Vagina (tissue), 2 donors: ENCODE data around the gene ESPNL. TPM values are rescaled to one million over a fixed set of nuclear protein-coding genes. Genes with fewer than 3 reads are reported as not detected.

Source experiments
- DNase-seq, 2 donors: peaks; one replicate each; pipeline ENCODE4 v3.0.0-alpha.2; 2017; ENCODE audit errors: extremely low spot score in 2 of 2
- H3K27ac ChIP-seq: fragments of 200-600 bp; sonication (generic); one replicate; pipeline ENCODE4 v1.5.1; 2019
- H3K27me3 ChIP-seq: fragments of 200-600 bp; sonication (generic); one replicate; pipeline ENCODE4 v1.5.1; 2019
- H3K36me3 ChIP-seq, 2 donors: fragments of 200-600 bp; sonication (generic); one replicate each; pipeline ENCODE4 v1.5.1; 2017 to 2019
- H3K4me1 ChIP-seq: fragments of 200-600 bp; sonication (generic); one replicate; pipeline ENCODE4 v1.5.1; 2019
- H3K4me3 ChIP-seq, 2 donors: fragments of 200-600 bp; sonication (generic); 1 replicate in 1 of 2; 2 replicates in 1 of 2; pipeline ENCODE4 v1.5.1; 2016 to 2019
- H3K9me3 ChIP-seq: fragments of 200-600 bp; sonication (generic); one replicate; pipeline ENCODE4 v1.5.1; 2019
- POLR2A ChIP-seq, 2 donors: fragments of 450-650 bp; IDR thresholded peaks; one replicate each; pipeline ENCODE4 v1.6.1; 2017; ENCODE audit warnings: antibody characterized with exemption in 2 of 2, mild to moderate bottlenecking in 2 of 2, moderate library complexity in 2 of 2
- POLR2AphosphoS5 ChIP-seq, 2 donors: sonication (generic); formaldehyde crosslinking; IDR thresholded peaks; one replicate each; pipeline ENCODE4 v1.9.0; 2017; ENCODE audit warnings: antibody characterized with exemption in 2 of 2, mild to moderate bottlenecking in 2 of 2, low read depth in 1 of 2; ENCODE audit not compliant: insufficient read depth in 1 of 2
- intact Hi-C: fragments of 100-400 bp; cut with DNase I; formaldehyde crosslinking; loops from one replicate; pipeline ENCODE4 v1.15.1; 2023
- total RNA-seq: library from RNA; depleted of rRNA; stranded (reverse); fragments of >200 nt; gene quantifications from one replicate; pipeline ENCODE4 v1.2.3, GENCODE V29; 2016
- TF ChIP-seq, protein P1 (sequence below), 3 experiments: fragments of 450-650 bp in 2 of 3; fragments of 200-600 bp in 1 of 3; sonication (generic) in 1 of 3; IDR thresholded peaks; one replicate each; pipeline ENCODE4 v1.5.1; 2017 to 2019; ENCODE audit warnings: antibody characterized with exemption in 3 of 3, mild to moderate bottlenecking in 2 of 3, moderate library complexity in 2 of 3

The ESPNL gene
- total RNA-seq, 1 donor from 2014 or later = 0.74 TPM

DNA sequence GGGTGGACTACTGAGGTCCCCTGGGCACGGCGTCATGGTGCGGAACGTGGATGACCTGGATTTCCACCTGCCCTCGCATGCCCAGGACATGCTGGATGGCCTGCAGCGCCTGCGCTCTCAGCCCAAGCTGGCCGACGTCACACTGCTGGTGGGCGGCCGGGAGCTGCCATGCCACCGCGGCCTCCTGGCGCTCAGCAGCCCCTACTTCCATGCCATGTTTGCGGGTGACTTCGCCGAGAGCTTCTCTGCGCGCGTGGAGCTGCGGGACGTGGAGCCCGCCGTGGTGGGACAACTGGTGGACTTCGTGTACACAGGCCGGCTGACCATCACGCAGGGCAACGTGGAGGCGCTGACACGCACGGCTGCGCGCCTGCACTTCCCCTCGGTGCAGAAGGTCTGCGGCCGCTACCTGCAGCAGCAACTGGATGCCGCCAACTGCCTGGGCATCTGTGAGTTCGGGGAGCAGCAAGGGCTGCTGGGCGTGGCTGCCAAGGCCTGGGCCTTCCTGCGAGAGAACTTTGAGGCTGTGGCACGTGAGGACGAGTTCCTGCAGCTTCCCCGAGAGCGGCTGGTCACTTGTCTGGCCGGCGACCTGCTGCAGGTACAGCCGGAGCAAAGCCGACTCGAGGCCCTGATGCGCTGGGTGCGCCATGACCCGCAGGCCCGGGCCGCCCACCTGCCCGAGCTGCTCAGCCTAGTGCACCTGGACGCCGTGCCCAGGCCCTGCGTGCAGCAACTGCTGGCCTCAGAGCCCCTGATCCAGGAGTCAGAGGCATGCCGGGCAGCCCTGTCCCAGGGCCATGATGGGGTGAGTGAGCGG is 40.8 kb downstream of the ESPNL start:
- TF ChIP-seq, protein P1, sequence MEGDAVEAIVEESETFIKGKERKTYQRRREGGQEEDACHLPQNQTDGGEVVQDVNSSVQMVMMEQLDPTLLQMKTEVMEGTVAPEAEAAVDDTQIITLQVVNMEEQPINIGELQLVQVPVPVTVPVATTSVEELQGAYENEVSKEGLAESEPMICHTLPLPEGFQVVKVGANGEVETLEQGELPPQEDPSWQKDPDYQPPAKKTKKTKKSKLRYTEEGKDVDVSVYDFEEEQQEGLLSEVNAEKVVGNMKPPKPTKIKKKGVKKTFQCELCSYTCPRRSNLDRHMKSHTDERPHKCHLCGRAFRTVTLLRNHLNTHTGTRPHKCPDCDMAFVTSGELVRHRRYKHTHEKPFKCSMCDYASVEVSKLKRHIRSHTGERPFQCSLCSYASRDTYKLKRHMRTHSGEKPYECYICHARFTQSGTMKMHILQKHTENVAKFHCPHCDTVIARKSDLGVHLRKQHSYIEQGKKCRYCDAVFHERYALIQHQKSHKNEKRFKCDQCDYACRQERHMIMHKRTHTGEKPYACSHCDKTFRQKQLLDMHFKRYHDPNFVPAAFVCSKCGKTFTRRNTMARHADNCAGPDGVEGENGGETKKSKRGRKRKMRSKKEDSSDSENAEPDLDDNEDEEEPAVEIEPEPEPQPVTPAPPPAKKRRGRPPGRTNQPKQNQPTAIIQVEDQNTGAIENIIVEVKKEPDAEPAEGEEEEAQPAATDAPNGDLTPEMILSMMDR (IDR thresholded peaks at IDR 0.05) = no peak
- no peak for TF ChIP-seq POLR2A (IDR thresholded peaks at IDR 0.05)
- TF ChIP-seq POLR2AphosphoS5 (IDR thresholded peaks at IDR 0.05; ENCODE audit: insufficient read depth in 1 of 2, low read depth in 1 of 2) = no peak
- H3K36me3 ChIP-seq = no peaks in the 10 kb centered on the region
- H3K4me1 ChIP-seq = peaks cover 42% of the 10 kb centered on the region
- H3K4me3 ChIP-seq = no peak overlapping the region
- intact Hi-C loops = no loop called here
- H3K27ac ChIP-seq = no peak overlapping the region
- no peak for DNase-seq
- H3K27me3 ChIP-seq = no peaks in the 10 kb centered on the region
- no peaks in the 10 kb centered on the region for H3K9me3 ChIP-seq

GRCh38 chr2:238141541-238142318 is 41.6 kb downstream of the ESPNL start:
- no peaks in the 10 kb centered on the region for H3K27me3 ChIP-seq
- H3K4me1 ChIP-seq = peaks cover 42% of the 10 kb centered on the region
- no peak for TF ChIP-seq POLR2AphosphoS5 (IDR thresholded peaks at IDR 0.05; ENCODE audit: insufficient read depth in 1 of 2, low read depth in 1 of 2)
- TF ChIP-seq, protein P1 (IDR thresholded peaks at IDR 0.05) = no peak
- no peak for TF ChIP-seq POLR2A (IDR thresholded peaks at IDR 0.05)
- no peak for DNase-seq
- H3K4me3 ChIP-seq = no peak overlapping the region
- no peak overlapping the region for H3K27ac ChIP-seq
- intact Hi-C loops = no loop called here
- no peaks in the 10 kb centered on the region for H3K36me3 ChIP-seq
- no peaks in the 10 kb centered on the region for H3K9me3 ChIP-seq

GRCh38 chr2:238142382-238143205 is 42.5 kb downstream of the ESPNL start:
- no peak for TF ChIP-seq POLR2A (IDR thresholded peaks at IDR 0.05)
- TF ChIP-seq POLR2AphosphoS5 (IDR thresholded peaks at IDR 0.05; ENCODE audit: insufficient read depth in 1 of 2, low read depth in 1 of 2) = no peak
- TF ChIP-seq, protein P1 (IDR thresholded peaks at IDR 0.05) = no peak
- Histone ChIP-seq H3K4me3 (no peak overlapping the region), H3K36me3 (no peaks in the 10 kb centered on the region), H3K27ac (no peak overlapping the region), H3K4me1 (peaks cover 38% of the 10 kb centered on the region), H3K9me3 (no peaks in the 10 kb centered on the region), H3K27me3 (no peaks in the 10 kb centered on the region)
- no peak for DNase-seq
- intact Hi-C loops = no loop called here

- Histone ChIP-seq H3K36me3 (no peaks in the 10 kb centered on the region), H3K27me3 (no peaks in the 10 kb centered on the region), H3K4me3 (no peak overlapping the region), H3K4me1 (peaks cover 35% of the 10 kb centered on the region), H3K9me3 (no peaks in the 10 kb centered on the region), H3K27ac (no peak overlapping the region)
- intact Hi-C loops = no loop called here
- no peak for DNase-seq
- no peak for TF ChIP-seq POLR2A (IDR thresholded peaks at IDR 0.05)
- TF ChIP-seq, protein P1 (IDR thresholded peaks at IDR 0.05) = no peak
- peak in 1 of 2 donors; percentile 35 for TF ChIP-seq POLR2AphosphoS5 (IDR thresholded peaks at IDR 0.05; ENCODE audit: insufficient read depth in 1 of 2, low read depth in 1 of 2)
Observed at GRCh38 chr2:238143239-238143951, 43.3 kb downstream of the ESPNL start.
